ENCODE results near the gene ZNF135. TPM values are rescaled to one million over a fixed set of nuclear protein-coding genes. Genes with fewer than 3 reads are reported as not detected.

ZNF135 gene
- total and polyA plus RNA-seq, 2 donors (not counting 3 experiments of a cell fraction or from before 2014, with no cell fraction given), result 1.2 to 1.5 TPM

DNA sequence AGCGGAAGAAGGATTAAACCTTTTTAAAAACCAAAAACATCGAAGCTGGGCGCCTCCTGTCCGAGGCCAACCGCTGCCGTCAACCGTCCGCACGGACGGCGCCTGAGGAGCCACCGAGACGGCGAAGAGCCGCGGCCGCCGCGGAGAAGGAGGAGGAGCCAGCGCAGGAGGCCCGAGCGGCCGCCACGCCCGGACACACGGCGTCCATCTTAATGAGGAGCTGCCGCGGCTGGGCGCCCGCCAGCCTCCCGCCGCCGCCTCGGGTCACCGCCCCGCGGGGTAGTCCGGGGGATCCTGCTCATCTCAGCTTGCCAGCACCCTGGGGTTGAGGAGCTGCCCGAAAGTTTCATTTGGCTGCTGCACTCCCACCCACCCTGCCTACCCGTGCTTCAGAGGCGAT is 14.7 kb upstream of the ZNF135 start:
- intact Hi-C loops (cut with micrococcal nuclease) (no loop called here), dilution Hi-C loops (cut with MboI; ENCODE audit: extremely low pct_ligation_motif_present, low sequenced_read_pairs) (no loop called here)
- Histone ChIP-seq H3K27me3 (ENCODE audit: control insufficient read depth in 2 of 2, insufficient read depth in 2 of 2, low read length in 2 of 2) (no peaks in the 10 kb centered on the region), H3K4me2 (ENCODE audit: insufficient read depth, low read length) (no peak overlapping the region), H3K27ac (ENCODE audit: insufficient read depth, low read depth, low read length) (no peak overlapping the region), H3K4me3 (replicated peaks in 1 of 3; ENCODE audit: insufficient read depth in 1 of 3, low read depth in 1 of 3, low read length in 3 of 3) (no peak overlapping the region), H2AFZ (ENCODE audit: low read depth, low read length) (no peak overlapping the region), H3K9me1 (replicated peaks; ENCODE audit: control insufficient read depth, extremely low read depth, insufficient read depth, low read length) (no peaks in the 10 kb centered on the region), H3K79me2 (ENCODE audit: control insufficient read depth, insufficient read depth, low read length) (no peaks in the 10 kb centered on the region), H4K20me1 (replicated peaks; ENCODE audit: control insufficient read depth, extremely low read depth, insufficient read depth, low read length) (no peaks in the 10 kb centered on the region), H3K9ac (replicated peaks; ENCODE audit: extremely low read depth, insufficient read depth, low read length) (no peak overlapping the region), H3K9me3 (replicated peaks; ENCODE audit: control insufficient read depth, insufficient read depth, low read length) (peaks cover 9% of the 10 kb centered on the region), H3K4me1 (ENCODE audit: control insufficient read depth, extremely low read depth, insufficient read depth, low read length) (no peaks in the 10 kb centered on the region), H3K36me3 (ENCODE audit: control insufficient read depth in 2 of 2, extremely low read depth in 1 of 2, insufficient read depth in 2 of 2, low read length in 2 of 2) (no peaks in the 10 kb centered on the region)
- no peak for TF ChIP-seq MYC (IDR thresholded peaks at IDR 0.05; ENCODE audit: low read depth, low read length)
- TF ChIP-seq FOS (IDR thresholded peaks at IDR 0.05; ENCODE audit: borderline replicate concordance, insufficient read depth, low read length), result no peak
- no peak for TF ChIP-seq JUN (IDR thresholded peaks at IDR 0.05; ENCODE audit: borderline replicate concordance, insufficient read depth, insufficient read length, low read depth)
- no peak for TF ChIP-seq EZH2 (IDR thresholded peaks at IDR 0.05; ENCODE audit: borderline replicate concordance, low read depth, low read length, severe bottlenecking)
- TF ChIP-seq, protein P1, sequence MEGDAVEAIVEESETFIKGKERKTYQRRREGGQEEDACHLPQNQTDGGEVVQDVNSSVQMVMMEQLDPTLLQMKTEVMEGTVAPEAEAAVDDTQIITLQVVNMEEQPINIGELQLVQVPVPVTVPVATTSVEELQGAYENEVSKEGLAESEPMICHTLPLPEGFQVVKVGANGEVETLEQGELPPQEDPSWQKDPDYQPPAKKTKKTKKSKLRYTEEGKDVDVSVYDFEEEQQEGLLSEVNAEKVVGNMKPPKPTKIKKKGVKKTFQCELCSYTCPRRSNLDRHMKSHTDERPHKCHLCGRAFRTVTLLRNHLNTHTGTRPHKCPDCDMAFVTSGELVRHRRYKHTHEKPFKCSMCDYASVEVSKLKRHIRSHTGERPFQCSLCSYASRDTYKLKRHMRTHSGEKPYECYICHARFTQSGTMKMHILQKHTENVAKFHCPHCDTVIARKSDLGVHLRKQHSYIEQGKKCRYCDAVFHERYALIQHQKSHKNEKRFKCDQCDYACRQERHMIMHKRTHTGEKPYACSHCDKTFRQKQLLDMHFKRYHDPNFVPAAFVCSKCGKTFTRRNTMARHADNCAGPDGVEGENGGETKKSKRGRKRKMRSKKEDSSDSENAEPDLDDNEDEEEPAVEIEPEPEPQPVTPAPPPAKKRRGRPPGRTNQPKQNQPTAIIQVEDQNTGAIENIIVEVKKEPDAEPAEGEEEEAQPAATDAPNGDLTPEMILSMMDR (IDR thresholded peaks at IDR 0.05; ENCODE audit: extremely low read depth in 1 of 2, insufficient read depth in 1 of 2, low read depth in 1 of 2, low read length in 2 of 2), result no peak
- no peak for TF ChIP-seq POLR2AphosphoS5 (IDR thresholded peaks at IDR 0.05; ENCODE audit: insufficient read depth, low read depth, low read length)
- TF ChIP-seq GATA2 (IDR thresholded peaks at IDR 0.05; ENCODE audit: insufficient read depth, insufficient read length, low read depth, low read length), result no peak
- no peak for TF ChIP-seq POLR2A (IDR thresholded peaks at IDR 0.05; ENCODE audit: low read depth, low read length)
- TF ChIP-seq, protein P2, sequence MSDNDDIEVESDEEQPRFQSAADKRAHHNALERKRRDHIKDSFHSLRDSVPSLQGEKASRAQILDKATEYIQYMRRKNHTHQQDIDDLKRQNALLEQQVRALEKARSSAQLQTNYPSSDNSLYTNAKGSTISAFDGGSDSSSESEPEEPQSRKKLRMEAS (IDR thresholded peaks at IDR 0.05; ENCODE audit: insufficient read depth, insufficient read length), result no peak
- ChIA-PET CTCF (no interaction called here), POLR2A (no interaction called here)
- FAIRE-seq (no peak), DNase-seq (ENCODE audit: low read depth, low spot score) (no peak)
- BruUV-seq (replicated peaks), result no TSS peak
